ENCODE measurements around the gene ZC3H10. TPM values are rescaled to one million over a fixed set of nuclear protein-coding genes. Genes with fewer than 3 reads are reported as not detected.

The ZC3H10 gene
- total RNA-seq, 1 experiment from 2014 or later: 4.4 TPM

DNA sequence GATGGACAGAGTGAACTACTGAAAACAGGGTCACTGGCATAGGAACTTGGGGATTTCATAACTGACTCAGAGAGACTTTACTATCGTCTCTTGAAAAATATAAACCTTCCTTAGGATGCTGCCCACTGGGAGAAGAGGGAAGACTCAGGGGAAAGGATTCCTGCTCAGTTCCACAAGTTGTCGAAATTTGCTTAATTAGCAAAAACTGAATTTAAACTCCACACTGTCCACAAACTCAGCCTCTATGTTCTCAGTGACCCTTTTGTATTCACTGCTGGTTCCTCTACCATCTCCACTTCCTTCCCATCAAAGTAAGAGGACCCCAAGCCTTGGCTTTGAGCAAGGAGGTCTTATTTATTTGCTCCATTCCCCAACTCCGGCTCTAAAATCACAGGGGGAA is 27.2 kb downstream of the ZC3H10 start:
- no TSS peak for BruUV-seq (replicated peaks)
- H3K27ac ChIP-seq: no peak overlapping the region
- H3K27me3 ChIP-seq (ENCODE audit: insufficient read depth, low read depth): no peaks in the 10 kb centered on the region
- intact Hi-C loops (cut with micrococcal nuclease; ENCODE audit: unreplicated experiment): no loop called here
- H3K36me3 ChIP-seq (ENCODE audit: low read depth): no peaks in the 10 kb centered on the region; the same call in 1 of the 2 replicates
- no peaks in the 10 kb centered on the region for H3K9me2 ChIP-seq (ENCODE audit: insufficient read depth)
- no peak overlapping the region for H2AFZ ChIP-seq
- peaks cover 14% of the 10 kb centered on the region for H3K4me1 ChIP-seq (replicated peaks; ENCODE audit: insufficient read depth)
- no peaks in the 10 kb centered on the region for H3K9me3 ChIP-seq (ENCODE audit: insufficient read depth, low read depth)
- CTCF ChIA-PET: no interaction called here
- TF ChIP-seq, protein P1, sequence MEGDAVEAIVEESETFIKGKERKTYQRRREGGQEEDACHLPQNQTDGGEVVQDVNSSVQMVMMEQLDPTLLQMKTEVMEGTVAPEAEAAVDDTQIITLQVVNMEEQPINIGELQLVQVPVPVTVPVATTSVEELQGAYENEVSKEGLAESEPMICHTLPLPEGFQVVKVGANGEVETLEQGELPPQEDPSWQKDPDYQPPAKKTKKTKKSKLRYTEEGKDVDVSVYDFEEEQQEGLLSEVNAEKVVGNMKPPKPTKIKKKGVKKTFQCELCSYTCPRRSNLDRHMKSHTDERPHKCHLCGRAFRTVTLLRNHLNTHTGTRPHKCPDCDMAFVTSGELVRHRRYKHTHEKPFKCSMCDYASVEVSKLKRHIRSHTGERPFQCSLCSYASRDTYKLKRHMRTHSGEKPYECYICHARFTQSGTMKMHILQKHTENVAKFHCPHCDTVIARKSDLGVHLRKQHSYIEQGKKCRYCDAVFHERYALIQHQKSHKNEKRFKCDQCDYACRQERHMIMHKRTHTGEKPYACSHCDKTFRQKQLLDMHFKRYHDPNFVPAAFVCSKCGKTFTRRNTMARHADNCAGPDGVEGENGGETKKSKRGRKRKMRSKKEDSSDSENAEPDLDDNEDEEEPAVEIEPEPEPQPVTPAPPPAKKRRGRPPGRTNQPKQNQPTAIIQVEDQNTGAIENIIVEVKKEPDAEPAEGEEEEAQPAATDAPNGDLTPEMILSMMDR (conservative IDR thresholded peaks at IDR 0.05): no peak
- no peak for TF ChIP-seq EZH2 (IDR thresholded peaks at IDR 0.05; ENCODE audit: low read depth)
- H3K79me2 ChIP-seq (ENCODE audit: low read depth): no peaks in the 10 kb centered on the region
- POLR2A ChIA-PET (ENCODE audit: unreplicated experiment): no interaction called here
- DNase-seq: peak in 1 of 2 experiments; percentile 13
- no peak overlapping the region for H3K4me3 ChIP-seq
- no peaks in the 10 kb centered on the region for H4K20me1 ChIP-seq (ENCODE audit: insufficient read depth)
- no peak overlapping the region for H3K4me2 ChIP-seq
- H3F3A ChIP-seq (ENCODE audit: insufficient read depth, low read depth): peaks cover 15% of the 10 kb centered on the region

DNA sequence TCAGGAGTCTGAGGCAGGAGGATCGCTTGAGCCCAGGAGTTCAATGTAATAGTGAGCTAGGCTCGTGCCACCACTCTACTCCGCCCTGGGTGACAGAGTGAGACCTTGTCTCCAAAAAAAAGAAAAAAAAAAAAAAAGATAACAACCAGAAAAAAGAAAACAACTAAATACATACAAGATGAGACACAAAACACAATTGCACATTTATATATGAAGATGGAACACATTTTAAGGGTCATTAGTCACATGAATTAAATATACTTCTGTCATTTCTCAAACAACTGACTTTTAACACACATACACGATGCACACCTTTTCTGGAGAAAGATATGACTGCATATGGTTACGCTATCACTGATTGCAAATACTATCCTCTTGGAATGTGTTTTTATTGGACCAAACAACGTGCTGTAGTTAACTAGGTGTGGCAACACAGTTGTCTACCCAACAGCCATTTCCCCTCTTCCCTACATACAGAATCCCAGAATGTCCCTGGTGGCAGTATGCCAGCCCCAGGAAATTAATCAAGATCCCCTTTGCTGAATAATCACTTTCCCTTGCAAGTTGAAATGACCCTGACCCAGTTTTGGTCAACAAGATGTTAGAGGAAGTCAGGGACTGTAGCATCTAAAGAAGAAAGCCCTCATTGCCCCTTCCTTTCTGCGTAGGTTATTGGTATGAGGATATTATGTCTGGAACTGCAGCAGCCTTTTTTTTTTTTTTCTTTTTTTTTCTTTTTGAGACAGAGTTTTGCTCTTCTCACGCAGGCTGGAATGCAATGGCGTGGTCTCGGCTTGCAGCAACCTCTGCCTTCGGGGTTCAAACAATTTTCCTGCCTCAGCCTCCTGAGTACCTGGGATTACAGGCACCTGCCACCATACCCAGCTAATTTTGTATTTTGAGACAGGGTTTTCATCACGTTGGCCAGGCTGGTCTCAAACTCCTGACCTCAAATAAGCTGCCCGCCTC is 28.7 kb downstream of the ZC3H10 start:
- ChIA-PET POLR2A (ENCODE audit: unreplicated experiment) (interaction anchor here (0.7 kb wide), 1 partner anchor 375 kb away, joined by 3 read pairs; the partner anchor contains the start of gene RBMS2), CTCF (no interaction called here)
- Histone ChIP-seq H4K20me1 (ENCODE audit: insufficient read depth) (no peaks in the 10 kb centered on the region), H3K36me3 (ENCODE audit: low read depth) (no peaks in the 10 kb centered on the region; the same call in 1 of the 2 replicates), H3K9me3 (ENCODE audit: insufficient read depth, low read depth) (no peaks in the 10 kb centered on the region), H3K9me2 (ENCODE audit: insufficient read depth) (no peaks in the 10 kb centered on the region), H3F3A (ENCODE audit: insufficient read depth, low read depth) (peaks cover 22% of the 10 kb centered on the region), H3K4me2 (peak overlapping the region; percentile 48), H3K79me2 (ENCODE audit: low read depth) (no peaks in the 10 kb centered on the region), H3K27me3 (ENCODE audit: insufficient read depth, low read depth) (no peaks in the 10 kb centered on the region), H2AFZ (no peak overlapping the region), H3K4me3 (no peak overlapping the region), H3K27ac (peak overlapping the region; percentile 37; the same call in 1 of the 2 replicates), H3K4me1 (replicated peaks; ENCODE audit: insufficient read depth) (peaks cover 27% of the 10 kb centered on the region)
- BruUV-seq (replicated peaks): no TSS peak
- intact Hi-C loops (cut with micrococcal nuclease; ENCODE audit: unreplicated experiment): no loop called here
- DNase-seq: peak in 1 of 2 experiments; percentile 40
- TF ChIP-seq EZH2 (IDR thresholded peaks at IDR 0.05; ENCODE audit: low read depth): no peak
- TF ChIP-seq, protein P1 (conservative IDR thresholded peaks at IDR 0.05): no peak

GRCh38 chr12:56150563-56150962 is 32.5 kb downstream of the ZC3H10 start:
- BruUV-seq (replicated peaks): no TSS peak
- no peak for DNase-seq
- Histone ChIP-seq H3K4me2 (no peak overlapping the region), H3K36me3 (ENCODE audit: low read depth) (no peaks in the 10 kb centered on the region), H3K27ac (no peak overlapping the region), H3K79me2 (ENCODE audit: low read depth) (peaks cover 9% of the 10 kb centered on the region; the same call in 1 of the 2 replicates), H3K9me3 (ENCODE audit: insufficient read depth, low read depth) (no peaks in the 10 kb centered on the region), H3K4me1 (replicated peaks; ENCODE audit: insufficient read depth) (peaks cover 35% of the 10 kb centered on the region), H3F3A (ENCODE audit: insufficient read depth, low read depth) (peaks cover 30% of the 10 kb centered on the region), H3K27me3 (ENCODE audit: insufficient read depth, low read depth) (no peaks in the 10 kb centered on the region), H3K4me3 (no peak overlapping the region), H4K20me1 (ENCODE audit: insufficient read depth) (no peaks in the 10 kb centered on the region), H3K9me2 (ENCODE audit: insufficient read depth) (no peaks in the 10 kb centered on the region), H2AFZ (no peak overlapping the region)
- ChIA-PET CTCF (interaction anchor here (0.6 kb wide), 2 partner anchors 18 to 176 kb away, joined by 5 to 11 read pairs; no protein-coding TSS in a partner anchor), POLR2A (ENCODE audit: unreplicated experiment) (interaction anchor here (0.6 kb wide), 1 partner anchor 11 kb away, joined by 9 read pairs; no protein-coding TSS in a partner anchor)
- intact Hi-C loops (cut with micrococcal nuclease; ENCODE audit: unreplicated experiment): no loop called here
- TF ChIP-seq EZH2 (IDR thresholded peaks at IDR 0.05; ENCODE audit: low read depth): no peak
- TF ChIP-seq, protein P1 (conservative IDR thresholded peaks at IDR 0.05): no peak
